Stimulated activated naive CD4-positive, alpha-beta T cell treated with Interleukin-2 at 50 U/mL for 16 hours (primary cell): Measurements from ENCODE around the gene TMEM154.
"Not testable (repeated sequence)": the region's sequence is repeated elsewhere in the genome, so short reads cannot be mapped to it uniquely, and the experiment has no call there.

Experiments used
- DNase-seq: peaks from one replicate; lab custom pipeline; 2025; lab: John Stamatoyannopoulos, UW

TMEM154 gene

GRCh38 chr4:152666946-152667345, 12.9 kb downstream of the TMEM154 start:
- no peak for DNase-seq

GRCh38 chr4:152665691-152666395, 14.0 kb downstream of the TMEM154 start:
- no peak for DNase-seq

- not testable (repeated sequence) for DNase-seq
Observed at GRCh38 chr4:152664067-152664378, 15.8 kb downstream of the TMEM154 start.

GRCh38 chr4:152663203-152664066, 16.4 kb downstream of the TMEM154 start:
- DNase-seq = no peak

GRCh38 chr4:152661649-152662048, 18.1 kb downstream of the TMEM154 start:
- no peak for DNase-seq

GRCh38 chr4:152660526-152660925, 19.3 kb downstream of the TMEM154 start:
- no peak for DNase-seq

GRCh38 chr4:152659806-152660205, 20.0 kb downstream of the TMEM154 start:
- no peak for DNase-seq

- DNase-seq = no peak
Observed at GRCh38 chr4:152657657-152658056, 22.1 kb downstream of the TMEM154 start.

- DNase-seq = no peak
Observed at GRCh38 chr4:152655272-152656129, 24.3 kb downstream of the TMEM154 start.

- DNase-seq = no peak
Observed at GRCh38 chr4:152652102-152652501, 27.7 kb downstream of the TMEM154 start.

GRCh38 chr4:152651473-152652060, 28.2 kb downstream of the TMEM154 start:
- no peak for DNase-seq

GRCh38 chr4:152646221-152646620, 33.6 kb downstream of the TMEM154 start:
- DNase-seq = no peak

GRCh38 chr4:152644130-152644529, 35.7 kb downstream of the TMEM154 start:
- no peak for DNase-seq

GRCh38 chr4:152643153-152644035, 36.4 kb downstream of the TMEM154 start:
- no peak for DNase-seq

- DNase-seq = no peak
Observed at GRCh38 chr4:152640058-152640921, 39.5 kb downstream of the TMEM154 start.

- DNase-seq = no peak
Observed at GRCh38 chr4:152635851-152636250, 43.9 kb downstream of the TMEM154 start.

- no peak for DNase-seq
Observed at GRCh38 chr4:152634110-152634760, 45.6 kb downstream of the TMEM154 start.

GRCh38 chr4:152633118-152633517, 46.7 kb downstream of the TMEM154 start:
- no peak for DNase-seq

- DNase-seq = no peak
Observed at GRCh38 chr4:152630324-152630723, 49.5 kb downstream of the TMEM154 start.

GRCh38 chr4:152629908-152630307, 49.9 kb downstream of the TMEM154 start:
- no peak for DNase-seq
